Mesodermal cell (in vitro differentiated cells): ENCODE results near the gene NPPB.

Experiments used
- H3K27ac ChIP-seq: 2 replicates; pipeline ENCODE4 v1.7.0; 2013; ENCODE audit warnings: mild to moderate bottlenecking, low read depth, low read length, moderate library complexity; ENCODE audit not compliant: severe bottlenecking
- H3K36me3 ChIP-seq: 2 replicates; pipeline ENCODE4 v1.7.1; 2013; ENCODE audit warnings: mild to moderate bottlenecking, low read length, moderate library complexity; ENCODE audit not compliant: control insufficient read depth, insufficient read depth
- H3K4me1 ChIP-seq: one replicate; pipeline ENCODE4 v1.7.1; 2013; ENCODE audit warnings: mild to moderate bottlenecking, low read length; ENCODE audit not compliant: insufficient read depth, control insufficient read depth, poor library complexity, severe bottlenecking
- H3K4me3 ChIP-seq: 2 replicates; pipeline ENCODE4 v1.7.0; 2013; ENCODE audit warnings: low read length, control low read depth, mild to moderate bottlenecking; ENCODE audit not compliant: insufficient read depth, poor library complexity, severe bottlenecking; ENCODE audit errors: extremely low read depth
- H3K9me3 ChIP-seq: 2 replicates; pipeline ENCODE4 v1.7.1; 2013; ENCODE audit warnings: mild to moderate bottlenecking, low read length, moderate library complexity; ENCODE audit not compliant: control insufficient read depth
- WGBS, 2 experiments: methylation state at CpG; one replicate each; pipeline ENCODE4 v1.1.5; 2013; ENCODE audit warnings: missing lambda C conversion rate in 2 of 2; ENCODE audit not compliant: insufficient coverage in 2 of 2; 5-methylcytosine and 5-hydroxymethylcytosine counted together

NPPB gene

GRCh38 chr1:11839727-11840705, 18.7 kb downstream of the NPPB start:
- Histone ChIP-seq H3K27ac (no peak overlapping the region), H3K9me3 (no peaks in the 10 kb centered on the region), H3K36me3 (peaks cover 91% of the 10 kb centered on the region), H3K4me3 (no peak overlapping the region), H3K4me1 (no peaks in the 10 kb centered on the region)
- WGBS, 2 experiments = 97% methylated on average over 12 to 17 of the region's 20 CpGs

GRCh38 chr1:11838349-11839272, 20.1 kb downstream of the NPPB start:
- Histone ChIP-seq H3K36me3 (peaks cover 91% of the 10 kb centered on the region), H3K9me3 (no peaks in the 10 kb centered on the region)

GRCh38 chr1:11837767-11838348, 20.9 kb downstream of the NPPB start:
- 90 to 95% methylated on average over 9 to 11 of the region's 11 CpGs for WGBS, 2 experiments
- H3K4me3 ChIP-seq = no peak overlapping the region
- H3K9me3 ChIP-seq = no peaks in the 10 kb centered on the region
- H3K36me3 ChIP-seq = peaks cover 93% of the 10 kb centered on the region
- no peaks in the 10 kb centered on the region for H3K4me1 ChIP-seq
- H3K27ac ChIP-seq = no peak overlapping the region

More at GRCh38 chr1:11838349-11839272, 20.1 kb downstream of the NPPB start:
- Histone ChIP-seq H3K4me3 (no peak overlapping the region), H3K4me1 (no peaks in the 10 kb centered on the region), H3K27ac (no peak overlapping the region)
- 74 to 75% methylated on average over 35 of the region's 40 CpGs for WGBS, 2 experiments

- Histone ChIP-seq H3K9me3 (no peaks in the 10 kb centered on the region), H3K4me3 (no peak overlapping the region), H3K27ac (no peak overlapping the region), H3K36me3 (peaks cover 93% of the 10 kb centered on the region), H3K4me1 (no peaks in the 10 kb centered on the region)
- WGBS, 2 experiments = 96 to 97% methylated on average over 30 of the region's 36 CpGs
These were observed 21.6 kb downstream of the NPPB start for GRCh38 chr1:11836955-11837766.

GRCh38 chr1:11835441-11836225, 23.1 kb downstream of the NPPB start:
- Histone ChIP-seq H3K9me3 (no peaks in the 10 kb centered on the region), H3K4me1 (no peaks in the 10 kb centered on the region), H3K4me3 (no peak overlapping the region), H3K36me3 (peaks cover 93% of the 10 kb centered on the region), H3K27ac (no peak overlapping the region)
- WGBS, 2 experiments = 97 to 98% methylated on average over 23 to 27 of the region's 28 CpGs

- H3K4me3 ChIP-seq = no peak overlapping the region
- H3K36me3 ChIP-seq = peaks cover 93% of the 10 kb centered on the region
- no peaks in the 10 kb centered on the region for H3K4me1 ChIP-seq
- H3K9me3 ChIP-seq = no peaks in the 10 kb centered on the region
- WGBS, 2 experiments = 95 to 99% methylated on average over 13 of the region's 13 CpGs
- H3K27ac ChIP-seq = no peak overlapping the region
These were observed 24.8 kb downstream of the NPPB start for GRCh38 chr1:11833900-11834299.

GRCh38 chr1:11833497-11833896, 25.2 kb downstream of the NPPB start:
- Histone ChIP-seq H3K36me3 (peaks cover 94% of the 10 kb centered on the region), H3K27ac (no peak overlapping the region), H3K4me3 (no peak overlapping the region), H3K9me3 (no peaks in the 10 kb centered on the region), H3K4me1 (no peaks in the 10 kb centered on the region)
- 92 to 97% methylated on average over 5 to 7 of the region's 8 CpGs for WGBS, 2 experiments

GRCh38 chr1:11831945-11832725, 26.6 kb downstream of the NPPB start:
- H3K27ac ChIP-seq = no peak overlapping the region
- WGBS, 2 experiments = 99 to 100% methylated on average over 6 to 8 of the region's 9 CpGs
- no peak overlapping the region for H3K4me3 ChIP-seq
- no peaks in the 10 kb centered on the region for H3K9me3 ChIP-seq
- peaks cover 99% of the 10 kb centered on the region for H3K36me3 ChIP-seq
- H3K4me1 ChIP-seq = no peaks in the 10 kb centered on the region

GRCh38 chr1:11828511-11828910, 30.2 kb downstream of the NPPB start:
- 96 to 97% methylated on average over 19 of the region's 19 CpGs for WGBS, 2 experiments
- no peaks in the 10 kb centered on the region for H3K9me3 ChIP-seq
- no peak overlapping the region for H3K27ac ChIP-seq
- no peaks in the 10 kb centered on the region for H3K4me1 ChIP-seq
- no peak overlapping the region for H3K4me3 ChIP-seq
- peaks cover 99% of the 10 kb centered on the region for H3K36me3 ChIP-seq
